Stimulated activated naive B cell treated with anti-CD40 and anti-IgM and Interleukin-4, amounts not matched to agents 10 μg/mL and 1 μg/mL and 100 μg/mL, for 72 hours (primary cell): Measurements from ENCODE around the gene ST3GAL5.

Experiments used
- ATAC-seq, 2 donors: fragments of 150-1000 bp; cut with Tn5 transposase; replicated peaks; 2 replicates each; pipeline ENCODE4 v1.10.0; 2021; ENCODE audit warnings: moderate library complexity in 1 of 2
- DNase-seq: peaks from one replicate; pipeline ENCODE4 v3.0.0; 2021
- H3K27ac Mint-ChIP-seq: one replicate; pipeline ENCODE4 v1.8.0; 2022; ENCODE audit warnings: mild to moderate bottlenecking, mixed read lengths
- H3K27me3 Mint-ChIP-seq, 2 donors: one replicate each; pipeline ENCODE4 v1.8.0; 2022; ENCODE audit warnings: mixed read lengths in 2 of 2
- H3K36me3 Mint-ChIP-seq, 2 donors: one replicate each; pipeline ENCODE4 v1.8.0; 2022; ENCODE audit warnings: mixed read lengths in 2 of 2, mild to moderate bottlenecking in 1 of 2
- H3K4me1 Mint-ChIP-seq, 2 donors: one replicate each; pipeline ENCODE4 v1.8.0; 2022; ENCODE audit warnings: mixed read lengths in 2 of 2, mild to moderate bottlenecking in 1 of 2
- H3K4me3 Mint-ChIP-seq, 2 donors: one replicate each; pipeline ENCODE4 v1.8.0; 2022; ENCODE audit warnings: mild to moderate bottlenecking in 2 of 2, mixed read lengths in 2 of 2, moderate library complexity in 1 of 2
- H3K9me3 Mint-ChIP-seq, 2 donors: one replicate each; pipeline ENCODE4 v1.8.0; 2022; ENCODE audit warnings: mixed read lengths in 2 of 2, mild to moderate bottlenecking in 1 of 2

Gene ST3GAL5

DNA sequence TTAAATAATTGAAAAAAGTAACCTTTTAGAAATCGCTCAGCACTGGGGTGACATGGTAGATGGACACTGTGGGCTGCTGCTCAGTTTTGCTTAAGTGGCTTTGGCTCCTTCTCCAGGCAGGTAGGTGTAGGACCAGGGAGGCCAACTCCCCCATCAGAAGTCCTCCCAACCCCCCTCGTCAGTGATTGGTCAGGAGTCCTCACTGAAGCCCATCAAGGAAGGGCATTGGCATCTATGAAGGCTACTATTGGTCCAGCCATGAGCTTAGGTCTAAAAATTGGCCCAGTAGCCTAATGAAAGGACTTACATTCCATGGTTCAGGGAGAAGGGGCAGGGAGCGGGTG is 34.7 kb downstream of the ST3GAL5 start:
- H3K9me3 Mint-ChIP-seq = peaks cover 14 to 20% of the 10 kb centered on the region in 2 donors
- ATAC-seq (peak; percentile 68 to 74), DNase-seq (peak; percentile 52)
- peaks cover 54 to 62% of the 10 kb centered on the region in 2 donors for H3K4me1 Mint-ChIP-seq
- H3K4me3 Mint-ChIP-seq = peak overlapping the region; percentile 76 to 80
- peaks cover 79 to 88% of the 10 kb centered on the region in 2 donors for H3K36me3 Mint-ChIP-seq
- peak overlapping the region; percentile 99 for H3K27ac Mint-ChIP-seq
- no peaks in the 10 kb centered on the region for H3K27me3 Mint-ChIP-seq

- H3K4me3 Mint-ChIP-seq = peak overlapping the region; percentile 76 to 80
- no peaks in the 10 kb centered on the region for H3K27me3 Mint-ChIP-seq
- DNase-seq (peak; percentile 21), ATAC-seq (peak; percentile 80 to 82)
- peaks cover 74 to 85% of the 10 kb centered on the region in 2 donors for H3K36me3 Mint-ChIP-seq
- H3K9me3 Mint-ChIP-seq = peaks cover 14 to 20% of the 10 kb centered on the region in 2 donors
- H3K27ac Mint-ChIP-seq = peak overlapping the region; percentile 99
- H3K4me1 Mint-ChIP-seq = peaks cover 50 to 57% of the 10 kb centered on the region in 2 donors
Observed at GRCh38 chr2:85853499-85854165, 35.2 kb downstream of the ST3GAL5 start.

GRCh38 chr2:85852937-85853498 is 35.8 kb downstream of the ST3GAL5 start:
- H3K27me3 Mint-ChIP-seq = no peaks in the 10 kb centered on the region
- H3K27ac Mint-ChIP-seq = peak overlapping the region; percentile 99
- peaks cover 50 to 55% of the 10 kb centered on the region in 2 donors for H3K4me1 Mint-ChIP-seq
- DNase-seq = peak; percentile 67
- peak; percentile 80 to 86 for ATAC-seq
- H3K9me3 Mint-ChIP-seq = peaks cover 14 to 20% of the 10 kb centered on the region in 2 donors
- peaks cover 70 to 87% of the 10 kb centered on the region in 2 donors for H3K36me3 Mint-ChIP-seq
- peak overlapping the region; percentile 76 to 80 for H3K4me3 Mint-ChIP-seq

GRCh38 chr2:85852152-85852840 is 36.5 kb downstream of the ST3GAL5 start:
- Mint-ChIP-seq H3K9me3 (peaks cover 14 to 20% of the 10 kb centered on the region in 2 donors), H3K27ac (peak overlapping the region; percentile 99), H3K4me3 (peak overlapping the region; percentile 76 to 80), H3K4me1 (peaks cover 48 to 57% of the 10 kb centered on the region in 2 donors), H3K36me3 (peaks cover 65 to 85% of the 10 kb centered on the region in 2 donors), H3K27me3 (no peaks in the 10 kb centered on the region)
- ATAC-seq = no peak
- no peak for DNase-seq

DNA sequence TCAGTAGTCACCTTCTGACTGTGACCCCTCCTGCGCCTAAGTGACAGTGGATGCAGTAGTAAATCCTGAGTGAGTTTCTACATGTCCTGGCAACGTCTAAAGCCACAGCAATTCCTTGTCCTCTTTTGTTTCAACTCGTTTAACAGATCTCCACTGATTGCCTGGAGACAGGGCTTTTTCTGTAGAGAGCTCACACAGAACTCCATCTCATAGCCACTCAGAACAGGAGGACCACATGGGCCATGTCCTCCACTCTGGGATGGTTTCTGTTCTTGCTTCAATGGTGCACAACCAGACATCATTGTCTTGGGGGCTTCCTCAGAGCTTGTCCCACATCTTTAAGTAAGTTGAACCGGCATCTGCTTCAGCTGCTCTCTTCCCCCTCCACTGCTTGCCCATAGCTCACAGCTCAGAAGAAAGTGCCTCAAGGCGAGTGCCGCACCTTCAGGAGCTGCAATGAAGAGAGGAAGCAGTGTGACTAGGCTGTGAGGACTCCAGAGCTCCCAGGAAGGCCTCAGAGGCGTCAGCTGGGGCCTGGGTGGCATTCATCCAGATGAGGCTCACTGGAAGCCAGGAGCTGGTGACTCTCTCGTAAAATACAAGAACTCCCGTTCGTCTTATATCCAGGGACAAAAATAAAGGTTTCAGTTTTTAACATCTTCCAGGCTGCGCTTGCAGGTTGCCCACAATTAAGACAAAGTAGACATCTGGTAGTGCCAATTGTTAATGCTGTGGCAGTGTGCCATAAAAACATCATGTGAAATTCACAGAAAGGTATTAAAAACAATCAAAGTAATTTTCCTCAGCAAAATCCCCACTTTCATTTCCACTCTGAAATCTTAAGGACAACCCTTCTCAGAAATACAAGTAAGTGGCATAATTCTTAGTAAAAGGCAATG is 37.3 kb downstream of the ST3GAL5 start:
- Mint-ChIP-seq H3K27ac (peak overlapping the region; percentile 99), H3K4me3 (peak overlapping the region; percentile 35 to 63), H3K4me1 (peaks cover 51 to 63% of the 10 kb centered on the region in 2 donors), H3K27me3 (no peaks in the 10 kb centered on the region), H3K36me3 (peaks cover 65 to 85% of the 10 kb centered on the region in 2 donors), H3K9me3 (peaks cover 14 to 20% of the 10 kb centered on the region in 2 donors)
- DNase-seq (no peak), ATAC-seq (peak in 1 of 2 donors; percentile 32)

- Mint-ChIP-seq H3K9me3 (peaks cover 11 to 14% of the 10 kb centered on the region in 2 donors), H3K4me3 (no peak overlapping the region), H3K27ac (peak overlapping the region; percentile 80), H3K27me3 (no peaks in the 10 kb centered on the region), H3K4me1 (peaks cover 48 to 60% of the 10 kb centered on the region in 2 donors), H3K36me3 (peaks cover 59 to 85% of the 10 kb centered on the region in 2 donors)
- no peak for ATAC-seq
- DNase-seq = no peak
Observed at GRCh38 chr2:85850451-85850850, 38.3 kb downstream of the ST3GAL5 start.

GRCh38 chr2:85847051-85847588 is 41.7 kb downstream of the ST3GAL5 start:
- Mint-ChIP-seq H3K27ac (peak overlapping the region; percentile 78), H3K27me3 (no peaks in the 10 kb centered on the region), H3K9me3 (peaks cover 0 to 1% of the 10 kb centered on the region in 2 donors), H3K4me1 (peaks cover 22 to 28% of the 10 kb centered on the region in 2 donors), H3K36me3 (peaks cover 50 to 82% of the 10 kb centered on the region in 2 donors), H3K4me3 (no peak overlapping the region)
- DNase-seq (no peak), ATAC-seq (peak; percentile 71 to 78)

DNA sequence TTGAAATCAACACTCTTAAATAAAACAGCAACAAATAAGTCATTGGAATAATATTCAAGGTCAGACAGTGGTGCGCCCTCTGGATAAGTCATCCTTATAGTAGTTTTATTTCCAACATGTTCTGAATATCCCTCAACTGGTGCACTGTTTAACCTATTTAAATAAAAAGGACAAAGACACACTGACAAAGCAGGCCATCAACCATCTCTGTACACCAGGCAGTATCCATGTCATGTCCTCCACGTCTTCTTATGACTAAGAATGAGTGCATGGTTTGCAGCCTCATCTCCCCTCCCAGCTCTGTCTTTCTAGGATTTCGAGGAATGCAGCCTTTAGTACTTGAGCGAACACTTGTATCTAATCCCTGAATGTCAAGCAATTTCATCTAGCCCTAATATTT is 42.4 kb downstream of the ST3GAL5 start:
- Mint-ChIP-seq H3K4me1 (peaks cover 21 to 28% of the 10 kb centered on the region in 2 donors), H3K4me3 (no peak overlapping the region), H3K27me3 (no peaks in the 10 kb centered on the region), H3K27ac (no peak overlapping the region), H3K9me3 (peaks cover 0 to 1% of the 10 kb centered on the region in 2 donors), H3K36me3 (peaks cover 49 to 82% of the 10 kb centered on the region in 2 donors)
- no peak for ATAC-seq
- no peak for DNase-seq

GRCh38 chr2:85844486-85844885 is 44.3 kb downstream of the ST3GAL5 start:
- Mint-ChIP-seq H3K36me3 (peaks cover 39 to 81% of the 10 kb centered on the region in 2 donors), H3K4me1 (peaks cover 18 to 24% of the 10 kb centered on the region in 2 donors), H3K27me3 (no peaks in the 10 kb centered on the region), H3K9me3 (peaks cover 0 to 1% of the 10 kb centered on the region in 2 donors), H3K4me3 (no peak overlapping the region), H3K27ac (no peak overlapping the region)
- ATAC-seq = no peak
- no peak for DNase-seq

DNA sequence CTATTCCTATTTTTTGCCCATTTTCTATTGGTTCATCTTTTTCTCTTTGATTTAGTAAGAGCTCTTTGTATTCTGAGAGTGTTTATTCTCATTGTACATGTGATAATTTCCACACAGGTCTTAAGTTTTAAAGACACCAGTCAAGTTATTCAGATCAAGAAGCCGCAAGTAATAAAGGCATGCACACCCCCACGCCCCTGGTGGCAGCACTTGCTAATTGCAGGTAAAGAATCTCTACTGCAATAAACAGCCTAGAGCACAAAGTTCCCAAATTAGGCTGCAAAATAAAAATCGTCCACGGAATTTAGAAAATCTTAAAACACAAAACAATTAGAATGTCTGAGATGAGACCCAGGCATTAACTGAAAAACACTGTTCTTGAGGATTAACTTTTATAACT is 45.2 kb downstream of the ST3GAL5 start:
- peaks cover 20 to 27% of the 10 kb centered on the region in 2 donors for H3K4me1 Mint-ChIP-seq
- no peak overlapping the region for H3K27ac Mint-ChIP-seq
- ATAC-seq = no peak
- no peak for DNase-seq
- H3K36me3 Mint-ChIP-seq = peaks cover 46 to 81% of the 10 kb centered on the region in 2 donors
- H3K27me3 Mint-ChIP-seq = no peaks in the 10 kb centered on the region
- H3K9me3 Mint-ChIP-seq = peaks cover 0 to 1% of the 10 kb centered on the region in 2 donors
- no peak overlapping the region for H3K4me3 Mint-ChIP-seq

- no peak for DNase-seq
Observed at GRCh38 chr2:85840091-85840490, 48.7 kb downstream of the ST3GAL5 start.

DNA sequence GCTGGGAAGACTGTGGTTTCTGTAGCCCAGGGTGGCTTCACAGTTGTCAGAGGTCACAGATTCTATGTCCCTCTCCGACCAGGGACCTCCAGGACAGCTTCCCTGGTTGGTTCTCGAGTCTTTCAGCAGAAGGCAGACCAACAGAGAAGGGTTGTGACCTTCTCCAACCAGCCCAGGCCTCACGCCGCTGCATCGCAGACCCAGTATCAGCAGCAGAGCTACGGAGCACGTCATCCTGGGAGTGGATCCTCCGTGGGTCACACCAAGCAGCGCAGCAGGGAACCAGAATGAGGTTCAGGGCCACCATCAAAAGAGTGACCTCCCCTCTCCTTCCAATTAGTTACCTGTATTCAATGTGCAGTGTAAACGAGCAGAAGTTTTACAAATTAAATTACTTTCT is 49.3 kb downstream of the ST3GAL5 start:
- DNase-seq (no peak), ATAC-seq (no peak)
- H3K36me3 Mint-ChIP-seq = peaks cover 33 to 65% of the 10 kb centered on the region in 2 donors
- H3K27ac Mint-ChIP-seq = no peak overlapping the region
- peaks cover 10 to 21% of the 10 kb centered on the region in 2 donors for H3K9me3 Mint-ChIP-seq
- peaks cover 18 to 22% of the 10 kb centered on the region in 2 donors for H3K4me1 Mint-ChIP-seq
- H3K4me3 Mint-ChIP-seq = no peak overlapping the region
- no peaks in the 10 kb centered on the region for H3K27me3 Mint-ChIP-seq

More at GRCh38 chr2:85840091-85840490, 48.7 kb downstream of the ST3GAL5 start:
- H3K9me3 Mint-ChIP-seq = peaks cover 10 to 21% of the 10 kb centered on the region in 2 donors
- H3K27ac Mint-ChIP-seq = no peak overlapping the region
- no peak overlapping the region for H3K4me3 Mint-ChIP-seq
- no peaks in the 10 kb centered on the region for H3K27me3 Mint-ChIP-seq
- peaks cover 18 to 22% of the 10 kb centered on the region in 2 donors for H3K4me1 Mint-ChIP-seq
- peaks cover 36 to 71% of the 10 kb centered on the region in 2 donors for H3K36me3 Mint-ChIP-seq
- peak; percentile 52 to 53 for ATAC-seq

DNA sequence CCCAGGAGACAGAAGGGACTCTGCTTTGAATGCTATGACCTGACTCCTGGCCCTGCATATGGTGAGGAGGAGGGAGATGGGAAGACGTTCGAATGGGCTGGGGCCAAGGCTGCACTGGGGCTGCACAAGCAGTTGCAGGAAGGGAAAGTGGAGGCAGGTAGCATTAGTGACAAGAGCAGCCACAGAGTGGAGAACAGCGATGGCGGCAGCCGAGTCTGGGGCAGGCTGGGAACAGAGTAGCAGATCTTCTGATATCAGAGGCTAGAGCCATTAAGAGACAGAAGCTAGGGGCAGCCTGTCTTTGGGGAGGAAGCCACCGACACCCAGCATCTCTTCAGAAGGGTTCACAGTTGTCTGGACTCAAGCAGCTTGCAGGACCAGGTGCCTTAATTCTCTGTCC is 50.1 kb downstream of the ST3GAL5 start:
- ATAC-seq (no peak), DNase-seq (no peak)
- Mint-ChIP-seq H3K4me1 (peaks cover 18 to 22% of the 10 kb centered on the region in 2 donors), H3K9me3 (peaks cover 10 to 21% of the 10 kb centered on the region in 2 donors), H3K27ac (peak overlapping the region; percentile 26), H3K27me3 (no peaks in the 10 kb centered on the region), H3K36me3 (peaks cover 31 to 58% of the 10 kb centered on the region in 2 donors), H3K4me3 (no peak overlapping the region)
